Right lobe of liver (tissue), 4 donors: ENCODE results near the gene MDH2.
A peak's percentile ranks its signal among the peaks of the same experiment; 100 is the strongest.

Experiments used
- CTCF ChIP-seq, 4 donors: fragments of 200-600 bp in 3 of 4; fragments of 450-650 bp in 1 of 4; IDR thresholded peaks; one replicate each; pipeline versions ENCODE4 v1.5.1 to v1.8.0; 2016 to 2022; ENCODE audit warnings: antibody characterized with exemption in 4 of 4, mild to moderate bottlenecking in 2 of 4
- POLR2A ChIP-seq: fragments of 450-650 bp; IDR thresholded peaks from one replicate; pipeline ENCODE4 v1.6.1; 2017; ENCODE audit warnings: antibody characterized with exemption, mild to moderate bottlenecking
- donor health status: DM: no; HTN: no; CAD: no.
- donor health status: DM: no; HTN: no; CAD: no.
- donor health status: DM: no; HTN: yes; CAD: no.

- TF ChIP-seq CTCF (IDR thresholded peaks at IDR 0.05): no peak
- peak; percentile 96 for TF ChIP-seq POLR2A
These were observed at the start of gene MDH2, which contains the start of gene STYXL1 for GRCh38 chr7:76047811-76048667.
